Posterior cingulate gyrus (tissue), 11 donors: ENCODE data around the gene RAD51B.
"Not testable (repeated sequence)": the region's sequence is repeated elsewhere in the genome, so short reads cannot be mapped to it uniquely, and the experiment has no call there.

Experiments
- DNase-seq, 10 donors: peaks; one replicate each; pipeline versions ENCODE4 v3.0.0 to v3.0.0-alpha.2; 2020 to 2021; ENCODE audit warnings: mixed read lengths in 3 of 10
- intact Hi-C: fragments of 100-400 bp; cut with DNase I; formaldehyde crosslinking; loops from one replicate; pipeline ENCODE4 v1.15.1; 2023

The RAD51B gene

GRCh38 chr14:67819563-67820421 is at the start of gene RAD51B:
Gene RAD51B (plus strand): TSS chr14:67819779.
- intact Hi-C loops: no loop called here
- DNase-seq: peak; percentile 77 to 97 (median 84)

GRCh38 chr14:67773844-67774377 is 45.7 kb upstream of the RAD51B start:
- DNase-seq: no peak
- intact Hi-C loops: no loop called here

- intact Hi-C loops: no loop called here
- DNase-seq: no peak
Observed at GRCh38 chr14:67776653-67777322, 42.8 kb upstream of the RAD51B start.

GRCh38 chr14:67778792-67779191 is 40.8 kb upstream of the RAD51B start:
- intact Hi-C loops: no loop called here
- no peak for DNase-seq

DNA sequence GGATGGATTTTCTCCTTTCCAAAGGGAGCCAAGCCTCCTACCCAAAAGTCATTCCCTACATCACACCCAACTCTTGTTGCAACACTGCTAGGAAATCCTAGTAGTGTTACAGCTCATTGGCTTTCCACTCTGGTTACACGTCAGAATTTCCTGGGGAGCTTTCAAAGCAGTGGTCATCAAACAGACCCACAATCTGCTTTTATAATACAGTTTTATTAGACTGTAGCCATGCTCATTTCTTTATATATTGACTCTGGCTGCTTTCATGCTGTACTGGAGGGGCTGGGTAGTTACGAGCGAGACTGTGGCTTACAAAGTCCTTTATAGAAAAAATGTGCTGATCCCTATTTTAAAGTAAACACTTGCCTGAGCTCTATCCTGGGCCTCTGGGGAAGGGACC is 37.5 kb upstream of the RAD51B start:
- intact Hi-C loops: no loop called here
- no peak for DNase-seq

- intact Hi-C loops: no loop called here
- DNase-seq: no peak
Observed at GRCh38 chr14:67784244-67784823, 35.2 kb upstream of the RAD51B start.

DNA sequence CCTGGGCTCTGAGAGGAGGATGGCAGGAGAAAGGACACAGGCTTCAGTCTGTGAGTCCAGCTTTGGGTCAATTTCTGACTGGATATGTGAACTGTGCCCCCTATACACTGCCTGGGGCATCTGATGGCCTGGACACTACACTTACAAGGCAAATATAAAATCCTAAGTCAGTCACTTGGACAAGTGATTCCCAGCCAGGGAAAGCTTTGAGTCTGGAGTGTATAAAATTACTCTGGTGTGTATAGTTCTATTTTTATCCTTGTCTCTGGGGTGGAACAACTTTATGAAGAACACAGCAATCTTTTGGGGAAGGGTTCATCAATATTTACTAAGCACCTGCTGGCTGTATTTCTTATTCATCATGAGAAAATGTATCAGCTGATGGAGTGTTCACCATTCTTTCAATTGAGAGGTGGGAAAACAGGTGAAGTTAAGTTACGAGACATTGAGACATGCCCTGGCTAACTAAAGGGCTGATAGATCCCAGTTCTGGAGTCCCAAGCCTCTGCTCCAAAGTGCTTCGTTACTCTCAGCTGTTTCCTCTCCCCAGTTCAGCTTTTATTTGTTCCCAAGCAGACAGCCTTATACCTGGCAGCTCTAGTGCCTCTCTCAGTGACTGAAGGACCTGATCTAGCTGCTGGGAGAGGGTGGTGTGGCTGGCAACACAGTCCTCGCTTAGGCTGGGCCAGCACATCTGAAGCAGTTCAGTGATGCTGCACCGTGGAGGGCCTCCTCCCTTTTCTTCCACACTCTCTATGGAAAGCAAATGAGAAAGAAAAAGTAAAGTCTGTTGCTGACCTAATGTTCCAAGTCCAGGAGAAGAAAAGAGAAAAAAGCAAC is 34.1 kb upstream of the RAD51B start:
- DNase-seq: no peak
- intact Hi-C loops: no loop called here

DNA sequence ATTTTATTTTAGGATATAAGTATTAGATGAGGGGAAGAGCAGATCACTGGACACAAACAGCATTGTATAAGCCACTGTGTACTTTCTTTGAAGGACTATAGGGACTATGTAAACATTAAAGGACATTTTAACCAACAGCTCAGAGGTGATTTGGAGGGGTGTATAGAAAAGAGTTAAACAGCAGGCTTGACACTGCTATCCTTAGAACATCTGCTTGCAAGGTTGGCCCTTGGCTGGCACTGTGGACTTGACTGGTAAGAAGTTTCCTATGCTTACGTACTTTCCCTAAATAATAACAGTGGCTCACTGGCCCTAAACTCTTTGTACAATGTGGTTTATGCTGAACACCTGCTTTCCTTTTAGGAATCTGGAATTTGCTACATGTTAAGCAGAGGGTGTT is 31.9 kb upstream of the RAD51B start:
- no peak for DNase-seq
- intact Hi-C loops: no loop called here

DNA sequence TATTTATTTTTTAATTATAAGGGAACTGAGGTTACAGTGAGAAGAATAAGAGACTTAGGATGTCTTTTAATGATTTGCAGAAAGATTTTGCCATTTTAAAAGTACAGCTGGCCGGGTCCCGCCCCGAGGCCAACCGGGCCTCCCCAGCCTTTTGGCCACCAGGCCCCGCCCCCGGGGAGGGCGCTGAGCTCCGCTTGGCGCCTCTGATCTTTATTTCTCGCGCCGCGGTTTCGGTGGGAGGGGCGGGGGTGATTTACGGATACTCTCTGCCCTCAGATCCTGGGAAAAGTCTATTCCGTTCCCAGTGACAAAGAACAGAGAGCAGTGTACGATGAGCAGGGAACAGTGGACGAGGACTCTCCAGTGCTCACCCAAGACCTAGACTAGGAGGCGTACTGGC is 20.8 kb upstream of the RAD51B start:
- DNase-seq: no peak
- intact Hi-C loops: no loop called here

DNA sequence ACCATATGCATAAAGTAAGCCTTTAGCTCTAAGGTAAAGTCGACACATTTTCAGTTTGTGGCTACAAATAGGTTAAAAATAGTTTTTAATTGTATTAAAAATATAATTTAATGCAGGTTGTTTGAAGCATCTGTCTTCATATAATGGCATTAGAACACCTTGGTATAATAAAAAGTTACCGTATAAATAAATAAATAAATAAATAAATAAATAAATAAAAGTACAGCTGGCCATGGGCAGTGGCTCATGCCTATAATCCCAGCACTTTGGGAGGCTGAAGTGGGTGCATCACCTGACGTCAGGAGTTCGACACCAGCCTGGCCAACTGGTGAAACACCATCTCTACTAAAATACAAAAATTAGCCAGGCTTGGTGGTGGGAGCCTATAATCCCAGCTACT is 18.8 kb upstream of the RAD51B start:
- intact Hi-C loops: no loop called here
- DNase-seq: no peak

- DNase-seq: no peak
- intact Hi-C loops: no loop called here
Observed at GRCh38 chr14:67806246-67806645, 13.3 kb upstream of the RAD51B start.

GRCh38 chr14:67814821-67815220 is 4.8 kb upstream of the RAD51B start:
- intact Hi-C loops: no loop called here
- no peak for DNase-seq

DNA sequence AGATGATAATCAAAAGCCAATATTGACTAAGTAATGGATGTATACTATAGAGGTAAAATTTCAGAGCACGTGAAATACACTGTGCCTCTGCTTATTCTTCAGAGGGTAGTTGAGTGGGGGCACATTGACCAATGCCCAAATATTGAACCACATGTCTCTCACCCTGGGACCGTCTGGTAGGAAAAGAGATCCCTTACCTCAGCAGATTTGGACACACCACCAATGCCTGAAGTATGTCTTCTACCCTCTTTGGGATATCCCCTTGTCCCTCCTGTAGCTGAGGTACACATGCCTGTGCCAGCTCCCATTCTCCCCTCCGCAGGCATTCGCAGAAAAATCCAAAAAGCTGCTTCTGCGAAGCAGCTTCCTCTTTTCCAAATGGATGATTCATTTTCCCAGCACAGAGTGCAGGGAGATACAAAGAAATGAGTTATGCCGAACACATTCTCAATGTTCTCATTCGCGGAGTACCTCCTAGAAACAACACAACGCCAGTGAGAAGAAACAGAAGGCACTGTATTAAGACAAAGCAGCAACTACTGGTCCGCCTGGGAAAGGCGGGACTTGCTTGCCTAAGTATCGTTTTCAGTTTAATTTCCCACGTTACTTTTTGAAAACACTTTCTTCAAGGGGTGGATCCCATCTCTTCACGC is 3.9 kb upstream of the RAD51B start:
- no peak for DNase-seq
- intact Hi-C loops: no loop called here

DNA sequence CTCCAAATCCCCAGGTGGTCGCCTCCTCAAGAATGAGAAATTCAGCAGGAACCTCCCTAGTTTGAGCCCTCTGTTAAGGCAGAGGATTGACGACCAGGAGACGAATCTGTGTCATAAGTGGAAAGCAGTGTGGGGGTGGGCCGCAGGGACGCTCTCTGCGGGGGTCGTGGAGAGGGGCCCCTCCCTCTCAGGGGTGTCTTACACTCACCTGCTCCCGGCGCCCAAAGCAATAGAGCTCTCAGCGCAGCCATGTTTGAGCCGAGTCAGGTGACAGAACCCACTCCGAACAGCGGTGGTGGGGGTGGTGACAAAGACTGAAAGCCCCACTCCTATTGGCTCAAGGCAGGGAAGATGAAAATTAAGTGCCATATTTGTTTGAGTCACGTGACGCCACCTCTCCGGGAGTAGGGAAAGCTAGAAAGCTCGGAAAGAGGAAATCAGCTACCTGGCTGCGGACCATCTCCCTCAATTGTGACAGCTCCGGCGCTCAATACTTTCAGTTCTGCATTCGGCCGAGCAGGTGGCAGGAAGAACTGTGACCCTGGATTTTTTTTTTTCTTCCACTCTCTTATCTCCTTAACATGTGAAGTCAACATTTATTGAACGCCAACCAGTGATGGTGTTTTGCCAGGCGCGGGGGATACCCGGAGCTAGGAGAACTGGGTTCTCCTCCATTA is 3.1 kb upstream of the RAD51B start, which contains the start of gene ZFYVE26:
Gene ZFYVE26, minus strand, starts transcription at position 265 of the 677 bp plus-strand sequence. CDS start 627 bp downstream, outside the sequence.
- intact Hi-C loops: no loop called here
- peak; percentile 90 to 99 (median 94) for DNase-seq

DNA sequence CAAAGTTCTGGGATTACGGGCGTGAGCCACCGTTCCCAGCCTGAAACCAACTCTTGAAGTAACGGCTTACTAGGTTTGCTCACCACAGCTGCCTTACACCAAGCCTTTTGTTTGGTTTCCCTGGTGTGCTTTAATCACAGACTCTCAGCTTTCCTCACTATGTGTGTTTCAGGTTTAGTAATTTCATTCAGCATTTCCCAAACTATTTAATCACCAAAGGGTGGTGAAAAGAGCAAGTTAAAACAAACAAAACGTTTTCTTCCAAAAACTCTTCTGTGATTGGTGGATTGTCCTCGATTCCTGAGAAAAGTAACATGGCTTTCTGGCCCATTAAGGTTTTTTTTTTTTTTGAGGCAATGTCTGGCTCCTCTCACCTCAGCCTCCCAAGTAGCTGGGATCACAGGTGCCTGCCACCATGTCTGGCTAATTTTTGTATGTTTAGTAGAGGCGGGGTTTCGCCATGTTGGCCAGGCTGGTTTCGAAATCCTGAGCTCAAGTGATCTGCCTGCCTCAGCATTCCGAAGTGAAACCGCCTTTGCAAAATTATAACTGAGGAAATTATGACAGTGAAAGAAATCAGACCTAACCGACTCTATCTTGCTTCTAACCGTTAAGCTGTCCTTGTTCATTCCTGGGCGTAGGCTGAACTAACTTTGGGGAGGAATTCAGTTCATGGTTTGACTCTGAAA is 1.7 kb upstream of the RAD51B start:
- no peak for DNase-seq
- intact Hi-C loops: no loop called here

DNA sequence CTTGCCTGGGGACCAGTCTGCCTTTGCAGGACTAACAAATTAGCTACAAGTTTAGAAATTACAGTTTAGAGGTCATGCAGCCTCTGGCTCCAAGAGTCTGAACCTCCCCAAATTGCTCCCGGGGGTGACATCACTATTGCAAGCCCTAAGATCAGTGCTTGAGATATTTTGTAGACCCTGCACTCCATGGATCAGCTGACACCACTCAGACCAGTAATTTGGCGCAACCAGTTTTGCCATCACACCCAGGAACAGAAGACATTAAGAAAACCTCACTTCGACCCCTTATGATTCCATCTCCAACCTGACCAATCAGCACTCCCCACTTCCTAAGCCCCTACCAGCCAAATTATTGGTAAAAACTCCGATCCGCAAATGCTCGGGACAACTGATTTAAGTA is 1.1 kb upstream of the RAD51B start:
- DNase-seq, intact Hi-C loops: not testable (repeated sequence)

- intact Hi-C loops: no loop called here
Observed at GRCh38 chr14:67820428-67820971, 921 bp downstream of the RAD51B start.

DNA sequence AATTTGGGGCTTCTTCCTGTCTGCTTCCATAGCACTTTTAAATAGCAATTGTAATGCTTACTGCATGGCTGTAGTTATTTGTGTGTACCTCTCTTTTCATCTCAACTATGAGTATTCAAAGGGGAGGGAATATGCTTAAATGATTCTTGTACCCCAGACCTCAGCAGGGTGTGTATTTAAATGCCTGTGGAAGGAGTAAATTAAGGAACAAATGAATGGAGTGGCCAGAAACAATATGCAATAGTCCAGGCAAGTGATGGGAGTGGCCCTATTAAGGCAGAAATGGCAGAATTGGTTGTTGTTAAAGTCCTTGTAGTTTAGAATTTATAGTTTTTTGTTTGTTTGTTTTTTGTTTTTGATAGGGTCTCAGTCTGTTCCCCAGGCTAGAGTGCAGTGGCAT is 1.5 kb downstream of the RAD51B start:
- intact Hi-C loops: no loop called here
- no peak for DNase-seq

More at GRCh38 chr14:67820428-67820971, 921 bp downstream of the RAD51B start:
- DNase-seq: no peak
